ENCODE results near the gene EIF5B. TPM values are rescaled to one million over a fixed set of nuclear protein-coding genes. Genes with fewer than 3 reads are reported as not detected.

Gene EIF5B
- total RNA-seq, 1 experiment from 2014 or later = 78.7 TPM

GRCh38 chr2:99346218-99346617 lies 9.0 kb downstream of the EIF5B start:
- no peak overlapping the region for H3K4me3 ChIP-seq (ENCODE audit: low read depth, low read length, poor library complexity, severe bottlenecking)
- H3K4me1 ChIP-seq (ENCODE audit: insufficient read depth, low read length, poor library complexity, severe bottlenecking) = no peaks in the 10 kb centered on the region
- H3K36me3 ChIP-seq (ENCODE audit: insufficient read depth, low read length, poor library complexity, severe bottlenecking) = no peaks in the 10 kb centered on the region
- POLR2A ChIA-PET (ENCODE audit: low non-redundant PET) = no interaction called here
- no peaks in the 10 kb centered on the region for H3K9me3 ChIP-seq (ENCODE audit: low read depth, low read length, poor library complexity, severe bottlenecking)
- CTCF ChIA-PET = interaction anchor here (0.6 kb wide), 1 partner anchor 24 kb away, joined by 7 read pairs; no protein-coding TSS in a partner anchor
- no peak overlapping the region for H3K27ac ChIP-seq (ENCODE audit: low read depth, low read length, poor library complexity, severe bottlenecking)
- no peaks in the 10 kb centered on the region for H3K27me3 ChIP-seq (replicated peaks; ENCODE audit: insufficient read depth, low read depth, low read length, poor library complexity)
- intact Hi-C loops (cut with micrococcal nuclease; ENCODE audit: unreplicated experiment) = no loop called here
- no peak for DNase-seq (ENCODE audit: low spot score)
- no TSS peak for BruUV-seq (replicated peaks)
- no peak for TF ChIP-seq CTCF (conservative IDR thresholded peaks at IDR 0.05; ENCODE audit: low read depth, low read length)

GRCh38 chr2:99348173-99348572 lies 11.0 kb downstream of the EIF5B start:
- Histone ChIP-seq H3K4me1 (ENCODE audit: insufficient read depth, low read length, poor library complexity, severe bottlenecking) (no peaks in the 10 kb centered on the region), H3K36me3 (ENCODE audit: insufficient read depth, low read length, poor library complexity, severe bottlenecking) (no peaks in the 10 kb centered on the region), H3K27ac (ENCODE audit: low read depth, low read length, poor library complexity, severe bottlenecking) (no peak overlapping the region), H3K4me3 (ENCODE audit: low read depth, low read length, poor library complexity, severe bottlenecking) (no peak overlapping the region), H3K27me3 (replicated peaks; ENCODE audit: insufficient read depth, low read depth, low read length, poor library complexity) (no peaks in the 10 kb centered on the region), H3K9me3 (ENCODE audit: low read depth, low read length, poor library complexity, severe bottlenecking) (no peaks in the 10 kb centered on the region)
- BruUV-seq (replicated peaks) = no TSS peak
- ChIA-PET CTCF (no interaction called here), POLR2A (ENCODE audit: low non-redundant PET) (no interaction called here)
- intact Hi-C loops (cut with micrococcal nuclease; ENCODE audit: unreplicated experiment) = no loop called here
- no peak for DNase-seq (ENCODE audit: low spot score)
- TF ChIP-seq EZH2 (IDR thresholded peaks at IDR 0.05; ENCODE audit: borderline replicate concordance, low read depth, low read length, poor library complexity, severe bottlenecking) = no peak
- TF ChIP-seq CTCF (conservative IDR thresholded peaks at IDR 0.05; ENCODE audit: low read depth, low read length) = no peak

GRCh38 chr2:99350194-99350593 lies 13.0 kb downstream of the EIF5B start:
- Histone ChIP-seq H3K4me1 (ENCODE audit: insufficient read depth, low read length, poor library complexity, severe bottlenecking) (no peaks in the 10 kb centered on the region), H3K4me3 (ENCODE audit: low read depth, low read length, poor library complexity, severe bottlenecking) (no peak overlapping the region), H3K27ac (ENCODE audit: low read depth, low read length, poor library complexity, severe bottlenecking) (no peak overlapping the region), H3K36me3 (ENCODE audit: insufficient read depth, low read length, poor library complexity, severe bottlenecking) (no peaks in the 10 kb centered on the region), H3K27me3 (replicated peaks; ENCODE audit: insufficient read depth, low read depth, low read length, poor library complexity) (no peaks in the 10 kb centered on the region), H3K9me3 (ENCODE audit: low read depth, low read length, poor library complexity, severe bottlenecking) (no peaks in the 10 kb centered on the region)
- ChIA-PET POLR2A (ENCODE audit: low non-redundant PET) (no interaction called here), CTCF (no interaction called here)
- intact Hi-C loops (cut with micrococcal nuclease; ENCODE audit: unreplicated experiment) = no loop called here
- TF ChIP-seq CTCF (conservative IDR thresholded peaks at IDR 0.05; ENCODE audit: low read depth, low read length) (no peak), EZH2 (IDR thresholded peaks at IDR 0.05; ENCODE audit: borderline replicate concordance, low read depth, low read length, poor library complexity, severe bottlenecking) (no peak)
- BruUV-seq (replicated peaks) = no TSS peak
- no peak for DNase-seq (ENCODE audit: low spot score)
